GM12878 (cell line): ENCODE measurements around the gene PDGFB. TPM values are rescaled to one million over a fixed set of nuclear protein-coding genes. Genes with fewer than 3 reads are reported as not detected.

Experiments used
- ATAC-seq: fragments of 200-7000 bp; cut with Tn5 transposase; 3 replicates; pipeline ENCODE4 v1.9.1; 2020; ENCODE audit warnings: mild to moderate bottlenecking, moderate library complexity
- BruUV-seq: library from RNA; stranded (reverse); fragments of 400-500 nt; replicated peaks from 2 replicates; lab custom pipeline; 2021; lab: Mats Ljungman, UMichigan
- CTCF ChIA-PET: fragments of 300-600 bp; sonication (Branson Sonifier 250); formaldehyde crosslinking; extraction: SDS; loops from one replicate; lab custom pipeline; 2021; ENCODE audit warnings: inconsistent platforms; lab: Yijun Ruan, JAX
- POLR2A ChIA-PET: fragments of 350-600 bp; formaldehyde crosslinking; extraction: SDS; loops from one replicate; lab custom pipeline; 2021; ENCODE audit warnings: inconsistent platforms; lab: Charles Lee
- RAD21 ChIA-PET: fragments of 300-600 bp; sonication (Branson Sonifier 250); formaldehyde crosslinking; loops from one replicate; lab custom pipeline; 2023; ENCODE audit warnings: antibody characterized with exemption; ENCODE audit not compliant: unreplicated experiment; lab: Charles Lee
- SMC1A ChIA-PET: fragments of 300-600 bp; sonication (Branson Sonifier 250); formaldehyde crosslinking; loops from one replicate; lab custom pipeline; 2023; ENCODE audit not compliant: unreplicated experiment, uncharacterized antibody; lab: Charles Lee
- DNase-seq: peaks from one replicate; pipeline ENCODE4 v3.0.0-alpha.2; 2011; ENCODE audit warnings: low read depth, low spot score
- FAIRE-seq: peaks from 3 replicates; lab custom pipeline; 2011; peaks lifted over from hg19 to GRCh38; lab: Jason Lieb, UNC
- H2AFZ ChIP-seq: 2 replicates; pipeline ENCODE4 v1.6.0; 2011; ENCODE audit warnings: low read depth, low read length, control low read depth; ENCODE audit not compliant: control insufficient read depth
- H3K27ac ChIP-seq: 2 replicates; pipeline ENCODE4 v1.5.1; 2011; ENCODE audit warnings: control low read depth; ENCODE audit not compliant: control insufficient read depth, insufficient read depth
- H3K27me3 ChIP-seq, 2 experiments: replicated peaks in 1 of 2; 2 replicates each; pipeline versions ENCODE4 v1.6.0 to v1.6.1; 2011; ENCODE audit warnings: low read length in 1 of 2; ENCODE audit not compliant: control insufficient read depth in 2 of 2, insufficient read depth in 2 of 2
- H3K36me3 ChIP-seq, 2 experiments: 2 replicates each; pipeline ENCODE4 v1.5.1; 2011; ENCODE audit warnings: low read length in 1 of 2; ENCODE audit not compliant: control insufficient read depth in 2 of 2, insufficient read depth in 2 of 2
- H3K4me1 ChIP-seq: 2 replicates; pipeline ENCODE4 v1.6.1; 2011; ENCODE audit warnings: mild to moderate bottlenecking, low read length, moderate library complexity, mixed read lengths; ENCODE audit not compliant: control insufficient read depth, insufficient read depth
- H3K4me2 ChIP-seq: 2 replicates; pipeline ENCODE4 v1.6.0; 2011; ENCODE audit warnings: control low read depth; ENCODE audit not compliant: control insufficient read depth, insufficient read depth
- H3K4me3 ChIP-seq: fragments of 200-600 bp; sonication (generic); 2 replicates; pipeline ENCODE4 v1.5.1; 2016
- H3K79me2 ChIP-seq: 2 replicates; pipeline ENCODE4 v1.6.0; 2011; ENCODE audit warnings: low read length; ENCODE audit not compliant: control insufficient read depth, insufficient read depth
- H3K9ac ChIP-seq: 2 replicates; pipeline ENCODE4 v1.8.0; 2011; ENCODE audit warnings: low read length, control low read depth, mixed read lengths; ENCODE audit not compliant: control insufficient read depth, insufficient read depth
- H3K9me3 ChIP-seq: replicated peaks from 3 replicates; pipeline ENCODE4 v1.5.1; 2011; ENCODE audit warnings: mild to moderate bottlenecking, low read length; ENCODE audit not compliant: control insufficient read depth, insufficient read depth
- H4K20me1 ChIP-seq: 2 replicates; pipeline ENCODE4 v1.6.0; 2011; ENCODE audit not compliant: control insufficient read depth, insufficient read depth
- CUX1 ChIP-seq: IDR thresholded peaks from 2 replicates; pipeline ENCODE4 v1.6.1; 2012; ENCODE audit warnings: improper control_type of control experiment, low read depth, low read length; ENCODE audit not compliant: insufficient replicate concordance
- EZH2 ChIP-seq: IDR thresholded peaks from 2 replicates; pipeline ENCODE4 v1.6.1; 2012; ENCODE audit warnings: low read depth, mild to moderate bottlenecking, control low read depth, inconsistent platforms, low read length, borderline replicate concordance; ENCODE audit not compliant: control insufficient read depth
- MXI1 ChIP-seq: fragments of 150-350 bp; IDR thresholded peaks from 2 replicates; pipeline ENCODE4 v1.6.1; 2011; ENCODE audit warnings: low read depth, mild to moderate bottlenecking, inconsistent platforms, low read length, improper control_type of control experiment
- WGBS: methylation state at CpG from one replicate; pipeline ENCODE4 v1.1.6; 2016; ENCODE audit warnings: low lambda C conversion rate; ENCODE audit not compliant: insufficient replicate concordance, insufficient coverage; ENCODE audit errors: missing lambda C conversion rate; 5-methylcytosine and 5-hydroxymethylcytosine counted together
- in situ Hi-C: fragments of 300-500 bp; cut with MboI; formaldehyde crosslinking; loops from 9 replicates; pipeline ENCODE4 v1.14.3; 2018; ENCODE audit warnings: mixed read lengths
- intact Hi-C: fragments of 100-400 bp; cut with micrococcal nuclease; formaldehyde crosslinking; loops from one replicate; pipeline ENCODE4 v1.14.2; 2022; ENCODE audit not compliant: unreplicated experiment
- polyA plus RNA-seq, 11 experiments: library from polyadenylated mRNA; depleted of rRNA in 4 of 11; unstranded in 6 of 11; stranded (reverse) in 5 of 11; fragments of >200 nt; fragmentation: Nextera tagmentation in 4 of 11; fragmentation: Illumina TruSeq in 1 of 11; extraction: Ambion mirVana in 4 of 11; extraction: Trizol in 1 of 11; gene quantifications; 1 replicate in 1 of 11; 2 replicates in 10 of 11; pipeline versions ENCODE4 v1.2.1 to v1.2.3, GENCODE V29; 2011 to 2016; ENCODE audit warnings: inconsistent platforms in 2 of 11, missing spikeins in 2 of 11, low read depth in 1 of 11
- total RNA-seq, 4 experiments: library from RNA; depleted of rRNA in 3 of 4; stranded (reverse); fragments of >200 nt in 3 of 4; fragmentation: Illumina TruSeq in 1 of 4; extraction: Trizol in 1 of 4; gene quantifications; 2 replicates each; pipeline versions ENCODE4 v1.2.1 to v1.2.3, GENCODE V29; 2013 to 2021
- TF ChIP-seq, protein P1 (sequence below): fragments of 450-650 bp; formaldehyde crosslinking; IDR thresholded peaks from 2 replicates; pipeline ENCODE4 v1.4.0; 2020; ENCODE audit warnings: mild to moderate bottlenecking, moderate library complexity
- TF ChIP-seq, protein P2 (sequence below): fragments of 450-650 bp; IDR thresholded peaks from 2 replicates; pipeline ENCODE4 v1.6.1; 2017; ENCODE audit warnings: mild to moderate bottlenecking, moderate library complexity

The PDGFB gene
- total and polyA plus RNA-seq, 10 of the 15 experiments (the other 5 are each of a cell fraction or from before 2014, with no cell fraction given): 0.13 to 1.1 (median 0.56) TPM; not detected in 1

DNA sequence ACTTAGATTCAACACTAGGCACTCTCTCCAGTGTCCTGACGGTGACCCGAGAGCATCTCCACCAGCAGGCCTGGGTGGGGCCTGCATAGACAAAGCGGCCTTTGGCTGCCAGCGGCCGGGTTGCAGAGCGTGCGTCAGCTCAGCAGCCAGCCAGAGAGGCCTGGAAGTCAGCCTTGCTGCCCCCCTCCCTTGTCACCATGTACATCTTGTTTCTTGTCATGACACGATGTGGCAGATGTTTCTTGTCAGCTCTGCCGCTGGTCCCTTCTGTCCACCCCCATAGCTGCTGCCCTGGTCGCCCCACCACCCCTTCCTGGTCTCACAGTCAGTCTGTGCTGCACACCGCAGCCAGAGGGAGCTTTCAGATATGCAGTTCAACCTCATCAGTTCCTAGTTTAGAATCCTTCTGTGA is 59.2 kb downstream of the PDGFB start (continued):
- TF ChIP-seq, protein P1, sequence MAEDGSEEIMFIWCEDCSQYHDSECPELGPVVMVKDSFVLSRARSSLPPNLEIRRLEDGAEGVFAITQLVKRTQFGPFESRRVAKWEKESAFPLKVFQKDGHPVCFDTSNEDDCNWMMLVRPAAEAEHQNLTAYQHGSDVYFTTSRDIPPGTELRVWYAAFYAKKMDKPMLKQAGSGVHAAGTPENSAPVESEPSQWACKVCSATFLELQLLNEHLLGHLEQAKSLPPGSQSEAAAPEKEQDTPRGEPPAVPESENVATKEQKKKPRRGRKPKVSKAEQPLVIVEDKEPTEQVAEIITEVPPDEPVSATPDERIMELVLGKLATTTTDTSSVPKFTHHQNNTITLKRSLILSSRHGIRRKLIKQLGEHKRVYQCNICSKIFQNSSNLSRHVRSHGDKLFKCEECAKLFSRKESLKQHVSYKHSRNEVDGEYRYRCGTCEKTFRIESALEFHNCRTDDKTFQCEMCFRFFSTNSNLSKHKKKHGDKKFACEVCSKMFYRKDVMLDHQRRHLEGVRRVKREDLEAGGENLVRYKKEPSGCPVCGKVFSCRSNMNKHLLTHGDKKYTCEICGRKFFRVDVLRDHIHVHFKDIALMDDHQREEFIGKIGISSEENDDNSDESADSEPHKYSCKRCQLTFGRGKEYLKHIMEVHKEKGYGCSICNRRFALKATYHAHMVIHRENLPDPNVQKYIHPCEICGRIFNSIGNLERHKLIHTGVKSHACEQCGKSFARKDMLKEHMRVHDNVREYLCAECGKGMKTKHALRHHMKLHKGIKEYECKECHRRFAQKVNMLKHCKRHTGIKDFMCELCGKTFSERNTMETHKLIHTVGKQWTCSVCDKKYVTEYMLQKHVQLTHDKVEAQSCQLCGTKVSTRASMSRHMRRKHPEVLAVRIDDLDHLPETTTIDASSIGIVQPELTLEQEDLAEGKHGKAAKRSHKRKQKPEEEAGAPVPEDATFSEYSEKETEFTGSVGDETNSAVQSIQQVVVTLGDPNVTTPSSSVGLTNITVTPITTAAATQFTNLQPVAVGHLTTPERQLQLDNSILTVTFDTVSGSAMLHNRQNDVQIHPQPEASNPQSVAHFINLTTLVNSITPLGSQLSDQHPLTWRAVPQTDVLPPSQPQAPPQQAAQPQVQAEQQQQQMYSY (CRISPR knock-in tag): no peak

DNA sequence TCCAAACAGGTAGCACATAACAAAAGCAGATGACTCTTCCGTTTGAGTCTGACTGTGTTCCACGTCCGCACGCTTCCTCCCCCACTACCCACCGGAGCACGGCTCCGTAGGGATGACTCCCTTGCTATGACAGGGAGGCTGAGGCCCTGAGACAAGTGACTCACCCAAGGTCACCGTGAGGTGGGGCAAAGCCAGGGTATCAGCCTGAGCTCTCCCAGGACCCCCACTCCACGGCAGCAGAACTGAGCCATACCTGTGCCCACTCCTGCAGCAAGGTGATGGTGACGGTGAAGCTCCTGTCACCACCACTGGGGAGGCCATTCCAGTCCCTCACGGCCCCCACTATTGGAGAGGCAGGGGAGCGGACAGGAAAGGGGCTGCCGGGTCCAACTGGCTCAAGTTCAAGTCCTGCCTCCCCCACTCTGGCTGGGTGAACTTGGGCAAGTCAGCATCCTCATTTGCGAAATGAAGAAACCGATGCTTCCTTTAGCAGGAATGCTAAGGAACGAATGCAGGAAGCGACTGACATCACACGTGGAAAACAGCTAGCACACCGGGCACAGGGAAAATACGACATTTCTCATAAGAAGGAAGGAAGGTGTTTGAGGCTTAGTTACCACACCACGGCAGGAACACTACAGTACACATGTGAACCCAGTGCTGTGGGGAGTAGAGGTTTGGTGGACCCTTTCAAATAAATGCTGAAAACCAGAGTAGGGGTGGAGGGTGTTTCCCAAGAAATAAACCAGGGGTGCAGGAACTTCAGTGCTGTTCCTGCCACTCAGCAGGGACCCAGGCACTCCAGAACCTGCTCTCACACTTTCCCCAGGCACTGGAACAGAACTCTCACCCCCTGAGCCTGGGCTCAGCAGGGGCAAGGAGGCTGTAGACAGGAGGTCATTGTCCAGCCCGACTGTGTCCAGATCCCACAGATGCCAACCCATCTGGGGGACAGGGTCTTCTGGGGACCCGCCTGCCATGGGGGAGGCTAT is 59.9 kb downstream of the PDGFB start:
- BruUV-seq: no TSS peak
- Histone ChIP-seq H3K9me3 (no peaks in the 10 kb centered on the region; the same call in 2 of the 3 replicates), H2AFZ (no peak overlapping the region), H3K4me3 (no peak overlapping the region), H3K27me3 (no peaks in the 10 kb centered on the region), H3K4me2 (no peak overlapping the region), H3K36me3 (no peaks in the 10 kb centered on the region), H3K9ac (no peak overlapping the region), H3K4me1 (no peaks in the 10 kb centered on the region), H3K79me2 (no peaks in the 10 kb centered on the region), H4K20me1 (no peaks in the 10 kb centered on the region), H3K27ac (no peak overlapping the region)
- 48% methylated on average over 23 of the region's 23 CpGs for WGBS
- ChIA-PET RAD21 (no interaction called here), SMC1A (interaction anchor here (1.2 kb wide), 1 partner anchor 121 kb away, joined by 3 read pairs; no protein-coding TSS in a partner anchor), CTCF (interaction anchor here (0.6 to 1.0 kb wide), 3 partner anchors 14 to 121 kb away, joined by 3 read pairs; no protein-coding TSS in a partner anchor), POLR2A (no interaction called here)
- FAIRE-seq (no peak), ATAC-seq (no peak), DNase-seq (no peak)
- in situ Hi-C loops (no loop called here), intact Hi-C loops (no loop called here)
- TF ChIP-seq EZH2 (no peak), CUX1 (no peak), MXI1 (no peak)
- TF ChIP-seq, protein P2, sequence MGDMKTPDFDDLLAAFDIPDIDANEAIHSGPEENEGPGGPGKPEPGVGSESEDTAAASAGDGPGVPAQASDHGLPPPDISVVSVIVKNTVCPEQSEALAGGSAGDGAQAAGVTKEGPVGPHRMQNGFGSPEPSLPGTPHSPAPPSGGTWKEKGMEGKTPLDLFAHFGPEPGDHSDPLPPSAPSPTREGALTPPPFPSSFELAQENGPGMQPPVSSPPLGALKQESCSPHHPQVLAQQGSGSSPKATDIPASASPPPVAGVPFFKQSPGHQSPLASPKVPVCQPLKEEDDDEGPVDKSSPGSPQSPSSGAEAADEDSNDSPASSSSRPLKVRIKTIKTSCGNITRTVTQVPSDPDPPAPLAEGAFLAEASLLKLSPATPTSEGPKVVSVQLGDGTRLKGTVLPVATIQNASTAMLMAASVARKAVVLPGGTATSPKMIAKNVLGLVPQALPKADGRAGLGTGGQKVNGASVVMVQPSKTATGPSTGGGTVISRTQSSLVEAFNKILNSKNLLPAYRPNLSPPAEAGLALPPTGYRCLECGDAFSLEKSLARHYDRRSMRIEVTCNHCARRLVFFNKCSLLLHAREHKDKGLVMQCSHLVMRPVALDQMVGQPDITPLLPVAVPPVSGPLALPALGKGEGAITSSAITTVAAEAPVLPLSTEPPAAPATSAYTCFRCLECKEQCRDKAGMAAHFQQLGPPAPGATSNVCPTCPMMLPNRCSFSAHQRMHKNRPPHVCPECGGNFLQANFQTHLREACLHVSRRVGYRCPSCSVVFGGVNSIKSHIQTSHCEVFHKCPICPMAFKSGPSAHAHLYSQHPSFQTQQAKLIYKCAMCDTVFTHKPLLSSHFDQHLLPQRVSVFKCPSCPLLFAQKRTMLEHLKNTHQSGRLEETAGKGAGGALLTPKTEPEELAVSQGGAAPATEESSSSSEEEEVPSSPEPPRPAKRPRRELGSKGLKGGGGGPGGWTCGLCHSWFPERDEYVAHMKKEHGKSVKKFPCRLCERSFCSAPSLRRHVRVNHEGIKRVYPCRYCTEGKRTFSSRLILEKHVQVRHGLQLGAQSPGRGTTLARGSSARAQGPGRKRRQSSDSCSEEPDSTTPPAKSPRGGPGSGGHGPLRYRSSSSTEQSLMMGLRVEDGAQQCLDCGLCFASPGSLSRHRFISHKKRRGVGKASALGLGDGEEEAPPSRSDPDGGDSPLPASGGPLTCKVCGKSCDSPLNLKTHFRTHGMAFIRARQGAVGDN: no peak
